DLD1 (cell line): ENCODE measurements around the gene GGA2.

Experiments
- in situ Hi-C: cut with HindIII; loops from 2 replicates; pipeline ENCODE4 v1.10.0; 2017; ENCODE audit warnings: low sequenced_read_pairs

GGA2 gene

GRCh38 chr16:23432176-23433128 lies 77.8 kb downstream of the GGA2 start:
- in situ Hi-C loops: loop anchor here (25.0 kb wide), 1 partner anchor 245 kb away; the partner anchor contains the start of gene SCNN1G

GRCh38 chr16:23428351-23428750 lies 81.9 kb downstream of the GGA2 start:
- in situ Hi-C loops: loop anchor here (25.0 kb wide), 1 partner anchor 241 kb away; the partner anchor contains the start of gene SCNN1G

GRCh38 chr16:23424292-23424958 lies 85.9 kb downstream of the GGA2 start:
- in situ Hi-C loops: loop anchor here (5.0 kb wide), 1 partner anchor 37 kb away; no protein-coding TSS in a partner anchor

GRCh38 chr16:23423496-23424049 lies 86.7 kb downstream of the GGA2 start:
- in situ Hi-C loops: loop anchor here (5.0 kb wide), 1 partner anchor 36 kb away; no protein-coding TSS in a partner anchor

GRCh38 chr16:23420011-23420410 lies 90.3 kb downstream of the GGA2 start:
- in situ Hi-C loops: loop anchor here (5.0 kb wide), 1 partner anchor 33 kb away; no protein-coding TSS in a partner anchor

GRCh38 chr16:23416816-23417215 lies 93.5 kb downstream of the GGA2 start:
- in situ Hi-C loops: no loop called here

- in situ Hi-C loops: no loop called here
Measured at GRCh38 chr16:23414731-23415130, 95.6 kb downstream of the GGA2 start.
